Measurements from ENCODE around the gene TMEFF2.

DNA sequence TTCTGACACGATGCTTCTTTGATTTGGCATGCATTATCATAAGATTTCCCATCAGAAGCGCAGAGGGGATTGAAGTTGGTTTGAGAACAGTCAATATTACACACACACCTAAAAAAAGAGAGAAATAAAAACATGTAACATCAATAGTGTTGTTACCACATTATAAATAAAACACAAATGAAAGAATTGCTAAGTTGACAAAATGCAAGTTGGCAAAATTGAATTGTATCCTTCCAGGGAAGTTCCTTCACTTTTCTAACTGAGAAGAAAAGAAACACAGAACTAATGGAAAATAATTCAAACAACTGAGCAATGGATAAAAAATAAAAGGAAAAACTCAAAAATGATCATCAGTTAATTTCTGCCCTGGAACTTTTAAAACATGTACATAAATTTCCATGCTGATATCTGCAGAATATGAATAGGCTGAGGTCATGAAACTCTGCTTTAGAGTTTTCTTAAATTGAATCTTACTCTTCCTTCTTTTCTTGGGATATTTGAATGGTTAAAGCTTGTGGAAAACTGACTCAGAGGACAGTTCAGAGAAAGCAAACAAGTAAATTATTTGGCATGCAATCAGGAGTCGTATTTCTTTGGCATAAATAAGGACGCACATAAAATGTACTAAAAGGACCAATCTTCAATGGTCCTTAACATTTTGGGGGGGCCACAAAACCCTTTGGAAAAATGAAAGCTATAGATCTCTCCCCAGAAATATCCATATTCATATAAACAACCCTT, 195.5 kb downstream of the TMEFF2 start:
- TF ChIP-seq CTCF (conservative IDR thresholded peaks at IDR 0.05; ENCODE audit: low read depth in 2 of 2) (no peak), EZH2 (IDR thresholded peaks at IDR 0.05; ENCODE audit: low read depth, unreplicated experiment) (no peak), EZH2phosphoT487 (IDR thresholded peaks at IDR 0.05; ENCODE audit: unreplicated experiment) (no peak), POLR2AphosphoS5 (IDR thresholded peaks at IDR 0.05; ENCODE audit: low read depth) (no peak), ZNF114 (CRISPR knock-in tag; IDR thresholded peaks at IDR 0.05) (no peak), CREB1 (CRISPR knock-in tag; IDR thresholded peaks at IDR 0.05; ENCODE audit: low read depth) (no peak), ETS1 (IDR thresholded peaks at IDR 0.05) (no peak), JUNB (IDR thresholded peaks at IDR 0.05; ENCODE audit: unreplicated experiment) (no peak), ZNF331 (CRISPR knock-in tag; IDR thresholded peaks at IDR 0.05; ENCODE audit: low read depth) (no peak), NANOG (IDR thresholded peaks at IDR 0.05; ENCODE audit: borderline replicate concordance) (no peak), STAT1 (IDR thresholded peaks at IDR 0.05; ENCODE audit: unreplicated experiment) (no peak)
- TF ChIP-seq, protein P1, sequence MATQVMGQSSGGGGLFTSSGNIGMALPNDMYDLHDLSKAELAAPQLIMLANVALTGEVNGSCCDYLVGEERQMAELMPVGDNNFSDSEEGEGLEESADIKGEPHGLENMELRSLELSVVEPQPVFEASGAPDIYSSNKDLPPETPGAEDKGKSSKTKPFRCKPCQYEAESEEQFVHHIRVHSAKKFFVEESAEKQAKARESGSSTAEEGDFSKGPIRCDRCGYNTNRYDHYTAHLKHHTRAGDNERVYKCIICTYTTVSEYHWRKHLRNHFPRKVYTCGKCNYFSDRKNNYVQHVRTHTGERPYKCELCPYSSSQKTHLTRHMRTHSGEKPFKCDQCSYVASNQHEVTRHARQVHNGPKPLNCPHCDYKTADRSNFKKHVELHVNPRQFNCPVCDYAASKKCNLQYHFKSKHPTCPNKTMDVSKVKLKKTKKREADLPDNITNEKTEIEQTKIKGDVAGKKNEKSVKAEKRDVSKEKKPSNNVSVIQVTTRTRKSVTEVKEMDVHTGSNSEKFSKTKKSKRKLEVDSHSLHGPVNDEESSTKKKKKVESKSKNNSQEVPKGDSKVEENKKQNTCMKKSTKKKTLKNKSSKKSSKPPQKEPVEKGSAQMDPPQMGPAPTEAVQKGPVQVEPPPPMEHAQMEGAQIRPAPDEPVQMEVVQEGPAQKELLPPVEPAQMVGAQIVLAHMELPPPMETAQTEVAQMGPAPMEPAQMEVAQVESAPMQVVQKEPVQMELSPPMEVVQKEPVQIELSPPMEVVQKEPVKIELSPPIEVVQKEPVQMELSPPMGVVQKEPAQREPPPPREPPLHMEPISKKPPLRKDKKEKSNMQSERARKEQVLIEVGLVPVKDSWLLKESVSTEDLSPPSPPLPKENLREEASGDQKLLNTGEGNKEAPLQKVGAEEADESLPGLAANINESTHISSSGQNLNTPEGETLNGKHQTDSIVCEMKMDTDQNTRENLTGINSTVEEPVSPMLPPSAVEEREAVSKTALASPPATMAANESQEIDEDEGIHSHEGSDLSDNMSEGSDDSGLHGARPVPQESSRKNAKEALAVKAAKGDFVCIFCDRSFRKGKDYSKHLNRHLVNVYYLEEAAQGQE (IDR thresholded peaks at IDR 0.05; ENCODE audit: unreplicated experiment), result no peak
